ENCODE data around the gene ANKRD12. TPM values are rescaled to one million over a fixed set of nuclear protein-coding genes. Genes with fewer than 3 reads are reported as not detected.

ANKRD12 gene
- total RNA-seq, 4 donors from 2014 or later, result 84.7 to 137 (median 122) TPM

DNA sequence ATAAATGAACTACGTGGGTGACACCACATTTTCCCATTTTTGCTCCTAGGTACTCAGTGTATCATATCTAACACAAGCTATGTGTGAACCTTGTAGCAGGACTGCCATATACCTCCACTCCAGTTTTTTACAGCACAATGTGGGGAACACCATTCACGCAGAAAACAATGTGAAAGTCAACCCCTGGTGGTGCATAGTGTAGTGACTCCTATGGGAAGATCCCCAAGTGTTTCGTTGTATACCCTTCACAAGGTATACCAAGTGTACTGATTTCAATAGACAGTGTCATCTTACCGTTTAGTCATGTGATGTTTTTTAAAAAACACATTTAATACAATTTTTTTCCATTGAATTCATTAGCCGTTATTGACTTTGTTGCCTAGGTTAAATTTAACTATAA lies 68.1 kb downstream of the ANKRD12 start:
- H3K27me3 ChIP-seq, result no peaks in the 10 kb centered on the region
- no peak for ATAC-seq
- H3K9me3 ChIP-seq, result no peaks in the 10 kb centered on the region
- H3K36me3 ChIP-seq, result peaks cover 0 to 6% of the 10 kb centered on the region in 2 donors
- TF ChIP-seq, protein P1, sequence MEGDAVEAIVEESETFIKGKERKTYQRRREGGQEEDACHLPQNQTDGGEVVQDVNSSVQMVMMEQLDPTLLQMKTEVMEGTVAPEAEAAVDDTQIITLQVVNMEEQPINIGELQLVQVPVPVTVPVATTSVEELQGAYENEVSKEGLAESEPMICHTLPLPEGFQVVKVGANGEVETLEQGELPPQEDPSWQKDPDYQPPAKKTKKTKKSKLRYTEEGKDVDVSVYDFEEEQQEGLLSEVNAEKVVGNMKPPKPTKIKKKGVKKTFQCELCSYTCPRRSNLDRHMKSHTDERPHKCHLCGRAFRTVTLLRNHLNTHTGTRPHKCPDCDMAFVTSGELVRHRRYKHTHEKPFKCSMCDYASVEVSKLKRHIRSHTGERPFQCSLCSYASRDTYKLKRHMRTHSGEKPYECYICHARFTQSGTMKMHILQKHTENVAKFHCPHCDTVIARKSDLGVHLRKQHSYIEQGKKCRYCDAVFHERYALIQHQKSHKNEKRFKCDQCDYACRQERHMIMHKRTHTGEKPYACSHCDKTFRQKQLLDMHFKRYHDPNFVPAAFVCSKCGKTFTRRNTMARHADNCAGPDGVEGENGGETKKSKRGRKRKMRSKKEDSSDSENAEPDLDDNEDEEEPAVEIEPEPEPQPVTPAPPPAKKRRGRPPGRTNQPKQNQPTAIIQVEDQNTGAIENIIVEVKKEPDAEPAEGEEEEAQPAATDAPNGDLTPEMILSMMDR (IDR thresholded peaks at IDR 0.05), result no peak
- no peak for TF ChIP-seq POLR2AphosphoS5 (IDR thresholded peaks at IDR 0.05)
- no peak for TF ChIP-seq POLR2A (IDR thresholded peaks at IDR 0.05)
- TF ChIP-seq EP300 (IDR thresholded peaks at IDR 0.05), result no peak
- 88 to 97% methylated on average over 5 of the region's 5 CpGs for WGBS, 2 donors (ENCODE audit: low coverage in 1 of 2)
- peaks cover 0 to 66% (median 8%) of the 10 kb centered on the region in 3 donors for H3K4me1 ChIP-seq
- H3K27ac ChIP-seq, result no peak overlapping the region
- H3K4me3 ChIP-seq, result no peak overlapping the region

- no peaks in the 10 kb centered on the region for H3K27me3 ChIP-seq
- TF ChIP-seq POLR2A (IDR thresholded peaks at IDR 0.05) (no peak), EP300 (IDR thresholded peaks at IDR 0.05) (no peak), POLR2AphosphoS5 (IDR thresholded peaks at IDR 0.05) (no peak)
- TF ChIP-seq, protein P1 (IDR thresholded peaks at IDR 0.05), result no peak
- WGBS, 2 donors (ENCODE audit: low coverage in 1 of 2), result 25 to 37% methylated on average over 3 of the region's 3 CpGs
Measured at GRCh38 chr18:9206421-9206820, 69.8 kb downstream of the ANKRD12 start.

GRCh38 chr18:9209279-9209678 lies 72.7 kb downstream of the ANKRD12 start:
- Histone ChIP-seq H3K27me3 (no peaks in the 10 kb centered on the region), H3K4me1 (peaks cover 0 to 26% (median 2%) of the 10 kb centered on the region in 3 donors), H3K4me3 (no peak overlapping the region), H3K27ac (no peak overlapping the region), H3K36me3 (peaks cover 0 to 28% of the 10 kb centered on the region in 2 donors), H3K9me3 (no peaks in the 10 kb centered on the region)
- TF ChIP-seq, protein P1 (IDR thresholded peaks at IDR 0.05), result no peak
- no peak for TF ChIP-seq POLR2AphosphoS5 (IDR thresholded peaks at IDR 0.05)
- no peak for TF ChIP-seq EP300 (IDR thresholded peaks at IDR 0.05)
- TF ChIP-seq POLR2A (IDR thresholded peaks at IDR 0.05), result no peak
- 75 to 81% methylated on average over 4 of the region's 4 CpGs for WGBS, 2 donors (ENCODE audit: low coverage in 1 of 2)
- no peak for ATAC-seq

More at GRCh38 chr18:9206421-9206820, 69.8 kb downstream of the ANKRD12 start:
- Histone ChIP-seq H3K36me3 (peaks cover 0 to 12% of the 10 kb centered on the region in 2 donors), H3K27ac (no peak overlapping the region), H3K9me3 (no peaks in the 10 kb centered on the region), H3K4me1 (peaks cover 0 to 48% (median 2%) of the 10 kb centered on the region in 3 donors), H3K4me3 (no peak overlapping the region)
- no peak for ATAC-seq

DNA sequence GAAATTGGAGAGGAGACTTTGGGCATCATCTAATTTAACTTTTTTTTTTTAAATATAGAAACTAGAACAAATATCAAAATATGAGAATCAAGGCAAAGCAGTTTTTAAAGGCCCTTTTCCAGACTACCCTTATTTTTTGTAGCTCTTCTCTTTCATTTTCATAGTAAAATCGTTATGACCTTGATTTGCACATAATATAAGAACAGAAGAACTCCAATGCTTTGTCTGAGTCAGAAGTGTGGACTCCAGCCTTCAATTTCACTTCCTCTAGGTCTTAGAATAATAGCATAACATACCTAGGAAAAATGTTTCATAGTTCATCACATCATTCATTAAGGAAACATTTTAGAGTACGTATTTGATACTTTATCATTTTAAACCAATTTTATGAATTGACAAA lies 74.4 kb downstream of the ANKRD12 start:
- H3K27ac ChIP-seq, result no peak overlapping the region
- peaks cover 0 to 10% (median 2%) of the 10 kb centered on the region in 3 donors for H3K4me1 ChIP-seq
- no peak overlapping the region for H3K4me3 ChIP-seq
- ATAC-seq, result no peak
- peaks cover 0 to 39% of the 10 kb centered on the region in 2 donors for H3K36me3 ChIP-seq
- TF ChIP-seq EP300 (IDR thresholded peaks at IDR 0.05) (no peak), POLR2A (IDR thresholded peaks at IDR 0.05) (no peak), POLR2AphosphoS5 (IDR thresholded peaks at IDR 0.05) (no peak)
- TF ChIP-seq, protein P1 (IDR thresholded peaks at IDR 0.05), result no peak
- 80% methylated on average over 2 of the region's 2 CpGs for WGBS, 2 donors (ENCODE audit: low coverage in 1 of 2)
- H3K27me3 ChIP-seq, result no peaks in the 10 kb centered on the region
- no peaks in the 10 kb centered on the region for H3K9me3 ChIP-seq

GRCh38 chr18:9211955-9212354 lies 75.4 kb downstream of the ANKRD12 start:
- Histone ChIP-seq H3K36me3 (peaks cover 0 to 49% of the 10 kb centered on the region in 2 donors), H3K9me3 (no peaks in the 10 kb centered on the region), H3K4me1 (no peaks in the 10 kb centered on the region), H3K27me3 (no peaks in the 10 kb centered on the region), H3K4me3 (no peak overlapping the region), H3K27ac (no peak overlapping the region)
- TF ChIP-seq POLR2A (IDR thresholded peaks at IDR 0.05) (no peak), EP300 (IDR thresholded peaks at IDR 0.05) (no peak), POLR2AphosphoS5 (IDR thresholded peaks at IDR 0.05) (no peak)
- TF ChIP-seq, protein P1 (IDR thresholded peaks at IDR 0.05), result no peak
- no peak for ATAC-seq
- 100% methylated on average over 1 of the region's 1 CpG for WGBS, 2 donors (ENCODE audit: low coverage in 1 of 2)
